Type B pancreatic cell (in vitro differentiated cells): Measurements from ENCODE around the gene KRTAP12-3. TPM values are rescaled to one million over a fixed set of nuclear protein-coding genes. Genes with fewer than 3 reads are reported as not detected.

Experiments
- DNase-seq: peaks from one replicate; pipeline ENCODE4 v3.0.0; 2021; ENCODE audit warnings: mixed read lengths; ENCODE audit not compliant: unreplicated experiment; ENCODE audit errors: extremely low spot score
- H3K27ac Mint-ChIP-seq: 2 replicates; pipeline ENCODE4 v1.8.0; 2021; ENCODE audit warnings: mild to moderate bottlenecking, mixed read lengths
- H3K27me3 Mint-ChIP-seq: 2 replicates; pipeline ENCODE4 v1.8.0; 2021; ENCODE audit warnings: mixed read lengths
- H3K36me3 Mint-ChIP-seq: 2 replicates; pipeline ENCODE4 v1.8.0; 2021; ENCODE audit warnings: mixed read lengths
- H3K4me1 Mint-ChIP-seq: one replicate; pipeline ENCODE4 v1.8.0; 2021; ENCODE audit warnings: mixed read lengths; ENCODE audit not compliant: unreplicated experiment
- H3K4me3 Mint-ChIP-seq: 2 replicates; pipeline ENCODE4 v1.8.0; 2021; ENCODE audit warnings: mild to moderate bottlenecking, mixed read lengths
- H3K9me3 Mint-ChIP-seq: 2 replicates; pipeline ENCODE4 v1.8.0; 2021; ENCODE audit warnings: mixed read lengths
- CTCF ChIP-seq: fragments of 200-600 bp; sonication (generic); conservative IDR thresholded peaks from 2 replicates; pipeline ENCODE4 v1.5.0; 2021; ENCODE audit warnings: antibody characterized with exemption, mild to moderate bottlenecking
- total RNA-seq: library from RNA; stranded (reverse); gene quantifications from 2 replicates; pipeline ENCODE4 v1.2.1, GENCODE V29; 2021; ENCODE audit warnings: low replicate concordance

Gene KRTAP12-3
- total RNA-seq, 1 donor from 2014 or later = not detected

- Mint-ChIP-seq H3K36me3 (no peaks in the 10 kb centered on the region), H3K27ac (no peak overlapping the region), H3K27me3 (peaks cover 6% of the 10 kb centered on the region), H3K9me3 (no peaks in the 10 kb centered on the region), H3K4me3 (no peak overlapping the region), H3K4me1 (no peaks in the 10 kb centered on the region)
- no peak for DNase-seq
- TF ChIP-seq CTCF = no peak
These were observed 41.7 kb upstream of the KRTAP12-3 start for GRCh38 chr21:44615911-44616590.

- Mint-ChIP-seq H3K36me3 (no peaks in the 10 kb centered on the region), H3K27ac (no peak overlapping the region), H3K4me3 (no peak overlapping the region), H3K27me3 (peaks cover 6% of the 10 kb centered on the region), H3K9me3 (no peaks in the 10 kb centered on the region), H3K4me1 (no peaks in the 10 kb centered on the region)
- no peak for DNase-seq
- no peak for TF ChIP-seq CTCF
These were observed 41.2 kb upstream of the KRTAP12-3 start for GRCh38 chr21:44616591-44616926.

GRCh38 chr21:44617071-44617501 lies 40.6 kb upstream of the KRTAP12-3 start:
- Mint-ChIP-seq H3K36me3 (no peaks in the 10 kb centered on the region), H3K4me3 (no peak overlapping the region), H3K27ac (no peak overlapping the region), H3K4me1 (no peaks in the 10 kb centered on the region), H3K27me3 (peaks cover 6% of the 10 kb centered on the region), H3K9me3 (no peaks in the 10 kb centered on the region)
- no peak for DNase-seq
- TF ChIP-seq CTCF = no peak

GRCh38 chr21:44618504-44618903 lies 39.2 kb upstream of the KRTAP12-3 start:
- no peaks in the 10 kb centered on the region for H3K36me3 Mint-ChIP-seq
- DNase-seq = no peak
- H3K27me3 Mint-ChIP-seq = peaks cover 6% of the 10 kb centered on the region

GRCh38 chr21:44618909-44619308 lies 38.8 kb upstream of the KRTAP12-3 start:
- TF ChIP-seq CTCF = no peak
- no peak for DNase-seq
- Mint-ChIP-seq H3K27ac (no peak overlapping the region), H3K4me1 (no peaks in the 10 kb centered on the region), H3K9me3 (peaks cover 7% of the 10 kb centered on the region), H3K36me3 (no peaks in the 10 kb centered on the region), H3K27me3 (peaks cover 6% of the 10 kb centered on the region), H3K4me3 (no peak overlapping the region)

More at GRCh38 chr21:44618504-44618903, 39.2 kb upstream of the KRTAP12-3 start:
- Mint-ChIP-seq H3K4me1 (no peaks in the 10 kb centered on the region), H3K4me3 (no peak overlapping the region), H3K27ac (no peak overlapping the region), H3K9me3 (peaks cover 3% of the 10 kb centered on the region)
- peak; percentile 37 for TF ChIP-seq CTCF
